ENCODE data around the gene TMPRSS6. TPM values are rescaled to one million over a fixed set of nuclear protein-coding genes. Genes with fewer than 3 reads are reported as not detected.

The TMPRSS6 gene
- total and polyA plus RNA-seq, 2 of the 13 experiments (the other 11 are each of a cell fraction or from before 2014, with no cell fraction given): 4.2 to 4.8 TPM

DNA sequence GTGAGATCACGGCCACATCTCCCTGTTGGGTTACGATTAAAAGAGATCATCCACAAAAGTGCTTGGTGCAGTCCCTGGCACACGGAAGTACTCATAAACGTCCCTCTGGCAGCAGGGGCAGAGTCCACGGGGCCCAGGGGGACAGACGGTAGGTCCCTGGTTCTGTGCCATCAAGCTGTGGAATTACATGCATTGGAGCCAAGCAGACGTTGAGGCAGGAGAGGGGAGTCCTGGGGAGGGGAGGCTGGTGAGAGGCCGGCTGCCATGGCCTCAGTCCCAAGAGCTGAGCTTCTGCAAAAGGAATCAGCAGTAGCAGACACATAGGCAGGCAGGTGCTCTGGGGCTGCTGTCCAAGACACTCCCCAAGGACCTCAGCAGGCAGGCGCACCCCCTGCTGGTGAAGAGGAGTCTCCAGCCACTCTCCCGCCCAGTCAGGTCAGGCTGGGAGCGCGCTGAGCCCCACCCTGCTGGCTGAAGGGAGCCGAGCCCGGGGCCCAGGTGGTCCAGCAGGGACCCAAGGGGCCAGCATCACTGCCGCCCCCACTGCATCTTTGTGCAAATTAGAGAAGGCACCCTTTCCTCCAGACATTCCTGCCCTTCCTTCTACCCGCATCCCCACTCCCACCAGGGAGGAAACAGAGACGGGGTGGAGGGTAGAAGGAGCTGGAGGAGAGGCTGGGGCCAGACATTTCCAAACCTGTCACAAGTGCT, 65.5 kb downstream of the TMPRSS6 start (continued):
- TF ChIP-seq, protein P1, sequence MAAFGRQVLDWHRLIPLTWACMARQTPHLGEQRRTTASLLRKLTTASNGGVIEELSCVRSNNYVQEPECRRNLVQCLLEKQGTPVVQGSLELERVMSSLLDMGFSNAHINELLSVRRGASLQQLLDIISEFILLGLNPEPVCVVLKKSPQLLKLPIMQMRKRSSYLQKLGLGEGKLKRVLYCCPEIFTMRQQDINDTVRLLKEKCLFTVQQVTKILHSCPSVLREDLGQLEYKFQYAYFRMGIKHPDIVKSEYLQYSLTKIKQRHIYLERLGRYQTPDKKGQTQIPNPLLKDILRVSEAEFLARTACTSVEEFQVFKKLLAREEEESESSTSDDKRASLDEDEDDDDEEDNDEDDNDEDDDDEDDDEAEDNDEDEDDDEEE (CRISPR knock-in tag; IDR thresholded peaks at IDR 0.05): no peak
- TF ChIP-seq ARHGAP35 (CRISPR knock-in tag; IDR thresholded peaks at IDR 0.05; ENCODE audit: borderline replicate concordance): no peak
- TF ChIP-seq, protein P2, sequence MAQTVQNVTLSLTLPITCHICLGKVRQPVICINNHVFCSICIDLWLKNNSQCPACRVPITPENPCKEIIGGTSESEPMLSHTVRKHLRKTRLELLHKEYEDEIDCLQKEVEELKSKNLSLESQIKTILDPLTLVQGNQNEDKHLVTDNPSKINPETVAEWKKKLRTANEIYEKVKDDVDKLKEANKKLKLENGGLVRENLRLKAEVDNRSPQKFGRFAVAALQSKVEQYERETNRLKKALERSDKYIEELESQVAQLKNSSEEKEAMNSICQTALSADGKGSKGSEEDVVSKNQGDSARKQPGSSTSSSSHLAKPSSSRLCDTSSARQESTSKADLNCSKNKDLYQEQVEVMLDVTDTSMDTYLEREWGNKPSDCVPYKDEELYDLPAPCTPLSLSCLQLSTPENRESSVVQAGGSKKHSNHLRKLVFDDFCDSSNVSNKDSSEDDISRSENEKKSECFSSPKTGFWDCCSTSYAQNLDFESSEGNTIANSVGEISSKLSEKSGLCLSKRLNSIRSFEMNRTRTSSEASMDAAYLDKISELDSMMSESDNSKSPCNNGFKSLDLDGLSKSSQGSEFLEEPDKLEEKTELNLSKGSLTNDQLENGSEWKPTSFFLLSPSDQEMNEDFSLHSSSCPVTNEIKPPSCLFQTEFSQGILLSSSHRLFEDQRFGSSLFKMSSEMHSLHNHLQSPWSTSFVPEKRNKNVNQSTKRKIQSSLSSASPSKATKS (CRISPR knock-in tag; IDR thresholded peaks at IDR 0.05): no peak
- no peak; the same call in 1 of the 2 replicates for TF ChIP-seq NCOA2 (CRISPR knock-in tag; IDR thresholded peaks at IDR 0.05)
- peak; percentile 36 for TF ChIP-seq FOXA3 (CRISPR knock-in tag; IDR thresholded peaks at IDR 0.05)
- TF ChIP-seq KLF11 (CRISPR knock-in tag; IDR thresholded peaks at IDR 0.05): no peak
- no peak for TF ChIP-seq ZNF12 (CRISPR knock-in tag; IDR thresholded peaks at IDR 0.05)
- TF ChIP-seq ZNF720 (CRISPR knock-in tag; IDR thresholded peaks at IDR 0.05): no peak
- TF ChIP-seq NR1H2 (CRISPR knock-in tag; IDR thresholded peaks at IDR 0.05; ENCODE audit: borderline replicate concordance, low read depth): no peak
- TF ChIP-seq, protein P3, sequence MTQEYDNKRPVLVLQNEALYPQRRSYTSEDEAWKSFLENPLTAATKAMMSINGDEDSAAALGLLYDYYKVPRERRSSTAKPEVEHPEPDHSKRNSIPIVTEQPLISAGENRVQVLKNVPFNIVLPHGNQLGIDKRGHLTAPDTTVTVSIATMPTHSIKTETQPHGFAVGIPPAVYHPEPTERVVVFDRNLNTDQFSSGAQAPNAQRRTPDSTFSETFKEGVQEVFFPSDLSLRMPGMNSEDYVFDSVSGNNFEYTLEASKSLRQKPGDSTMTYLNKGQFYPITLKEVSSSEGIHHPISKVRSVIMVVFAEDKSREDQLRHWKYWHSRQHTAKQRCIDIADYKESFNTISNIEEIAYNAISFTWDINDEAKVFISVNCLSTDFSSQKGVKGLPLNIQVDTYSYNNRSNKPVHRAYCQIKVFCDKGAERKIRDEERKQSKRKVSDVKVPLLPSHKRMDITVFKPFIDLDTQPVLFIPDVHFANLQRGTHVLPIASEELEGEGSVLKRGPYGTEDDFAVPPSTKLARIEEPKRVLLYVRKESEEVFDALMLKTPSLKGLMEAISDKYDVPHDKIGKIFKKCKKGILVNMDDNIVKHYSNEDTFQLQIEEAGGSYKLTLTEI (CRISPR knock-in tag; conservative IDR thresholded peaks at IDR 0.05): no peak
- TF ChIP-seq ZNF382 (CRISPR knock-in tag; IDR thresholded peaks at IDR 0.05; ENCODE audit: borderline replicate concordance): no peak
- TF ChIP-seq HMG20B (CRISPR knock-in tag; conservative IDR thresholded peaks at IDR 0.05): no peak
- TF ChIP-seq NFIB (CRISPR knock-in tag; IDR thresholded peaks at IDR 0.05; ENCODE audit: borderline replicate concordance): 0 out of 2 replicates have a peak, but pooled peaks have one; percentile 28
- TF ChIP-seq DMAP1 (CRISPR knock-in tag; IDR thresholded peaks at IDR 0.05): peak; percentile 55; the same call in 1 of the 2 replicates
- TF ChIP-seq KLF13 (CRISPR knock-in tag; IDR thresholded peaks at IDR 0.05): no peak
- TF ChIP-seq NR2F6 (IDR thresholded peaks at IDR 0.05): peak; percentile 41; the same call in 1 of the 2 replicates
- TF ChIP-seq NR2F6 (CRISPR knock-in tag; IDR thresholded peaks at IDR 0.05): no peak; the same call in 1 of the 2 replicates
- TF ChIP-seq ZNF501 (CRISPR knock-in tag; IDR thresholded peaks at IDR 0.05): peak; percentile 52
- no peak for TF ChIP-seq ZBTB21 (CRISPR knock-in tag; IDR thresholded peaks at IDR 0.05)
- peak; percentile 68; the same call in 1 of the 2 replicates for TF ChIP-seq RXRB (CRISPR knock-in tag; IDR thresholded peaks at IDR 0.05; ENCODE audit: borderline replicate concordance)
- TF ChIP-seq ZNF251 (CRISPR knock-in tag; IDR thresholded peaks at IDR 0.05): no peak
- no peak for TF ChIP-seq SUZ12 (IDR thresholded peaks at IDR 0.05; ENCODE audit: low read depth, low read length)
- peak; percentile 75; the same call in 1 of the 2 replicates for TF ChIP-seq ATF7-NPFF (CRISPR knock-in tag; IDR thresholded peaks at IDR 0.05; ENCODE audit: low read depth)
- TF ChIP-seq, protein P4, sequence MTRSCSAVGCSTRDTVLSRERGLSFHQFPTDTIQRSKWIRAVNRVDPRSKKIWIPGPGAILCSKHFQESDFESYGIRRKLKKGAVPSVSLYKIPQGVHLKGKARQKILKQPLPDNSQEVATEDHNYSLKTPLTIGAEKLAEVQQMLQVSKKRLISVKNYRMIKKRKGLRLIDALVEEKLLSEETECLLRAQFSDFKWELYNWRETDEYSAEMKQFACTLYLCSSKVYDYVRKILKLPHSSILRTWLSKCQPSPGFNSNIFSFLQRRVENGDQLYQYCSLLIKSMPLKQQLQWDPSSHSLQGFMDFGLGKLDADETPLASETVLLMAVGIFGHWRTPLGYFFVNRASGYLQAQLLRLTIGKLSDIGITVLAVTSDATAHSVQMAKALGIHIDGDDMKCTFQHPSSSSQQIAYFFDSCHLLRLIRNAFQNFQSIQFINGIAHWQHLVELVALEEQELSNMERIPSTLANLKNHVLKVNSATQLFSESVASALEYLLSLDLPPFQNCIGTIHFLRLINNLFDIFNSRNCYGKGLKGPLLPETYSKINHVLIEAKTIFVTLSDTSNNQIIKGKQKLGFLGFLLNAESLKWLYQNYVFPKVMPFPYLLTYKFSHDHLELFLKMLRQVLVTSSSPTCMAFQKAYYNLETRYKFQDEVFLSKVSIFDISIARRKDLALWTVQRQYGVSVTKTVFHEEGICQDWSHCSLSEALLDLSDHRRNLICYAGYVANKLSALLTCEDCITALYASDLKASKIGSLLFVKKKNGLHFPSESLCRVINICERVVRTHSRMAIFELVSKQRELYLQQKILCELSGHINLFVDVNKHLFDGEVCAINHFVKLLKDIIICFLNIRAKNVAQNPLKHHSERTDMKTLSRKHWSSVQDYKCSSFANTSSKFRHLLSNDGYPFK (CRISPR knock-in tag; IDR thresholded peaks at IDR 0.05; ENCODE audit: borderline replicate concordance): peak; percentile 46; the same call in 1 of the 2 replicates
